ENCODE data around the gene CCM2L.

CCM2L gene

GRCh38 chr20:31972471-31973021 is 37.7 kb upstream of the CCM2L start:
- Histone ChIP-seq H3K4me1 (ENCODE audit: insufficient read depth, insufficient read length) (peaks cover 5% of the 10 kb centered on the region), H3K4me3 (ENCODE audit: insufficient read length, low read depth) (no peak overlapping the region), H3K9me3 (ENCODE audit: insufficient read depth, low read length) (no peaks in the 10 kb centered on the region), H3K36me3 (ENCODE audit: insufficient read depth, insufficient read length, low read length) (no peaks in the 10 kb centered on the region), H3K9ac (ENCODE audit: insufficient read length, low read depth) (no peak overlapping the region), H3K27me3 (ENCODE audit: insufficient read depth, insufficient read length) (peaks cover 31% of the 10 kb centered on the region)
- TF ChIP-seq SUZ12 (IDR thresholded peaks at IDR 0.05; ENCODE audit: extremely low read depth, insufficient read depth, insufficient read length) (no peak), ZNF274 (IDR thresholded peaks at IDR 0.05; ENCODE audit: low read depth, low read length) (no peak), YY1 (IDR thresholded peaks at IDR 0.05; ENCODE audit: insufficient read depth, insufficient read length) (no peak)
- DNase-seq (ENCODE audit: low read depth, low spot score) = no peak

- no peak for DNase-seq (ENCODE audit: low read depth, low spot score)
- peaks cover 5% of the 10 kb centered on the region for H3K4me1 ChIP-seq (ENCODE audit: insufficient read depth, insufficient read length)
- TF ChIP-seq SUZ12 (IDR thresholded peaks at IDR 0.05; ENCODE audit: extremely low read depth, insufficient read depth, insufficient read length) (no peak), YY1 (IDR thresholded peaks at IDR 0.05; ENCODE audit: insufficient read depth, insufficient read length) (no peak), ZNF274 (IDR thresholded peaks at IDR 0.05; ENCODE audit: low read depth, low read length) (no peak)
Measured at GRCh38 chr20:31974296-31974695, 35.9 kb upstream of the CCM2L start.

GRCh38 chr20:31974951-31975487 is 35.2 kb upstream of the CCM2L start:
- Histone ChIP-seq H3K4me3 (ENCODE audit: insufficient read length, low read depth) (no peak overlapping the region), H3K36me3 (ENCODE audit: insufficient read depth, insufficient read length, low read length) (no peaks in the 10 kb centered on the region)

More at GRCh38 chr20:31974296-31974695, 35.9 kb upstream of the CCM2L start:
- Histone ChIP-seq H3K9ac (ENCODE audit: insufficient read length, low read depth) (no peak overlapping the region), H3K36me3 (ENCODE audit: insufficient read depth, insufficient read length, low read length) (no peaks in the 10 kb centered on the region), H3K27me3 (ENCODE audit: insufficient read depth, insufficient read length) (peaks cover 20% of the 10 kb centered on the region), H3K4me3 (ENCODE audit: insufficient read length, low read depth) (no peak overlapping the region), H3K9me3 (ENCODE audit: insufficient read depth, low read length) (no peaks in the 10 kb centered on the region)

GRCh38 chr20:31975874-31976273 is 34.4 kb upstream of the CCM2L start:
- Histone ChIP-seq H3K4me3 (ENCODE audit: insufficient read length, low read depth) (no peak overlapping the region), H3K9ac (ENCODE audit: insufficient read length, low read depth) (no peak overlapping the region), H3K27me3 (ENCODE audit: insufficient read depth, insufficient read length) (peaks cover 4% of the 10 kb centered on the region), H3K4me1 (ENCODE audit: insufficient read depth, insufficient read length) (peaks cover 5% of the 10 kb centered on the region), H3K36me3 (ENCODE audit: insufficient read depth, insufficient read length, low read length) (no peaks in the 10 kb centered on the region), H3K9me3 (ENCODE audit: insufficient read depth, low read length) (no peaks in the 10 kb centered on the region)
- no peak for DNase-seq (ENCODE audit: low read depth, low spot score)
- TF ChIP-seq ZNF274 (IDR thresholded peaks at IDR 0.05; ENCODE audit: low read depth, low read length) (no peak), YY1 (IDR thresholded peaks at IDR 0.05; ENCODE audit: insufficient read depth, insufficient read length) (no peak), SUZ12 (IDR thresholded peaks at IDR 0.05; ENCODE audit: extremely low read depth, insufficient read depth, insufficient read length) (no peak)

More at GRCh38 chr20:31974951-31975487, 35.2 kb upstream of the CCM2L start:
- peaks cover 5% of the 10 kb centered on the region for H3K4me1 ChIP-seq (ENCODE audit: insufficient read depth, insufficient read length)
- DNase-seq (ENCODE audit: low read depth, low spot score) = peak; percentile 69
- no peaks in the 10 kb centered on the region for H3K9me3 ChIP-seq (ENCODE audit: insufficient read depth, low read length)
- peaks cover 12% of the 10 kb centered on the region for H3K27me3 ChIP-seq (ENCODE audit: insufficient read depth, insufficient read length)
- H3K9ac ChIP-seq (ENCODE audit: insufficient read length, low read depth) = no peak overlapping the region
- TF ChIP-seq ZNF274 (IDR thresholded peaks at IDR 0.05; ENCODE audit: low read depth, low read length) (no peak), YY1 (IDR thresholded peaks at IDR 0.05; ENCODE audit: insufficient read depth, insufficient read length) (no peak), SUZ12 (IDR thresholded peaks at IDR 0.05; ENCODE audit: extremely low read depth, insufficient read depth, insufficient read length) (no peak)

- TF ChIP-seq SUZ12 (IDR thresholded peaks at IDR 0.05; ENCODE audit: extremely low read depth, insufficient read depth, insufficient read length) = no peak
- TF ChIP-seq YY1 (IDR thresholded peaks at IDR 0.05; ENCODE audit: insufficient read depth, insufficient read length) = no peak
- no peak for TF ChIP-seq ZNF274 (IDR thresholded peaks at IDR 0.05; ENCODE audit: low read depth, low read length)
- no peak overlapping the region for H3K9ac ChIP-seq (ENCODE audit: insufficient read length, low read depth)
- no peaks in the 10 kb centered on the region for H3K9me3 ChIP-seq (ENCODE audit: insufficient read depth, low read length)
- peaks cover 5% of the 10 kb centered on the region for H3K4me1 ChIP-seq (ENCODE audit: insufficient read depth, insufficient read length)
- no peaks in the 10 kb centered on the region for H3K36me3 ChIP-seq (ENCODE audit: insufficient read depth, insufficient read length, low read length)
- no peak for DNase-seq (ENCODE audit: low read depth, low spot score)
- no peak overlapping the region for H3K4me3 ChIP-seq (ENCODE audit: insufficient read length, low read depth)
- H3K27me3 ChIP-seq (ENCODE audit: insufficient read depth, insufficient read length) = no peaks in the 10 kb centered on the region
Measured at GRCh38 chr20:31977080-31977479, 33.2 kb upstream of the CCM2L start.

- Histone ChIP-seq H3K9me3 (ENCODE audit: insufficient read depth, low read length) (no peaks in the 10 kb centered on the region), H3K4me1 (ENCODE audit: insufficient read depth, insufficient read length) (peaks cover 5% of the 10 kb centered on the region), H3K36me3 (ENCODE audit: insufficient read depth, insufficient read length, low read length) (no peaks in the 10 kb centered on the region), H3K9ac (ENCODE audit: insufficient read length, low read depth) (no peak overlapping the region), H3K4me3 (ENCODE audit: insufficient read length, low read depth) (no peak overlapping the region), H3K27me3 (ENCODE audit: insufficient read depth, insufficient read length) (no peaks in the 10 kb centered on the region)
- no peak for DNase-seq (ENCODE audit: low read depth, low spot score)
- no peak for TF ChIP-seq SUZ12 (IDR thresholded peaks at IDR 0.05; ENCODE audit: extremely low read depth, insufficient read depth, insufficient read length)
- TF ChIP-seq ZNF274 (IDR thresholded peaks at IDR 0.05; ENCODE audit: low read depth, low read length) = no peak
- TF ChIP-seq YY1 (IDR thresholded peaks at IDR 0.05; ENCODE audit: insufficient read depth, insufficient read length) = no peak
Measured at GRCh38 chr20:31979713-31980426, 30.4 kb upstream of the CCM2L start.

- TF ChIP-seq ZNF274 (IDR thresholded peaks at IDR 0.05; ENCODE audit: low read depth, low read length) (no peak), SUZ12 (IDR thresholded peaks at IDR 0.05; ENCODE audit: extremely low read depth, insufficient read depth, insufficient read length) (no peak), YY1 (IDR thresholded peaks at IDR 0.05; ENCODE audit: insufficient read depth, insufficient read length) (no peak)
- no peaks in the 10 kb centered on the region for H3K36me3 ChIP-seq (ENCODE audit: insufficient read depth, insufficient read length, low read length)
- no peak overlapping the region for H3K4me3 ChIP-seq (ENCODE audit: insufficient read length, low read depth)
- H3K9me3 ChIP-seq (ENCODE audit: insufficient read depth, low read length) = no peaks in the 10 kb centered on the region
- peaks cover 6% of the 10 kb centered on the region for H3K4me1 ChIP-seq (ENCODE audit: insufficient read depth, insufficient read length)
- no peak for DNase-seq (ENCODE audit: low read depth, low spot score)
- no peak overlapping the region for H3K9ac ChIP-seq (ENCODE audit: insufficient read length, low read depth)
- no peaks in the 10 kb centered on the region for H3K27me3 ChIP-seq (ENCODE audit: insufficient read depth, insufficient read length)
Measured at GRCh38 chr20:31981784-31982183, 28.5 kb upstream of the CCM2L start.

Data from NT2/D1 (cell line).